ENCODE measurements around the gene SUPV3L1. TPM values are rescaled to one million over a fixed set of nuclear protein-coding genes. Genes with fewer than 3 reads are reported as not detected.

Gene SUPV3L1
- total RNA-seq, 1 experiment from 2014 or later: 47.8 TPM

- Mint-ChIP-seq H3K36me3 (ENCODE audit: insufficient read depth, unreplicated experiment) (peaks cover 24% of the 10 kb centered on the region), H3K27ac (ENCODE audit: unreplicated experiment) (no peak overlapping the region), H3K4me1 (ENCODE audit: low read depth, unreplicated experiment) (peaks cover 45% of the 10 kb centered on the region), H3K27me3 (ENCODE audit: unreplicated experiment) (no peaks in the 10 kb centered on the region), H3K4me3 (ENCODE audit: low read depth, unreplicated experiment) (no peak overlapping the region), H3K9me3 (ENCODE audit: low read depth, unreplicated experiment) (no peaks in the 10 kb centered on the region)
- intact Hi-C loops (cut with micrococcal nuclease; ENCODE audit: unreplicated experiment): no loop called here
- CTCF ChIA-PET: interaction anchor here (1.1 to 1.6 kb wide), 2 partner anchors 9 to 11 kb away, joined by 5 to 7 read pairs; partner anchors contain the start of gene HKDC1
- no peak for TF ChIP-seq CTCF (IDR thresholded peaks at IDR 0.05; ENCODE audit: unreplicated experiment)
- DNase-seq: no peak
- BruUV-seq (replicated peaks): no TSS peak
Measured at GRCh38 chr10:69211104-69211503, 31.1 kb downstream of the SUPV3L1 start.

GRCh38 chr10:69211524-69211923 is 31.5 kb downstream of the SUPV3L1 start:
- Mint-ChIP-seq H3K4me1 (ENCODE audit: low read depth, unreplicated experiment) (peaks cover 49% of the 10 kb centered on the region), H3K27me3 (ENCODE audit: unreplicated experiment) (no peaks in the 10 kb centered on the region), H3K27ac (ENCODE audit: unreplicated experiment) (no peak overlapping the region), H3K36me3 (ENCODE audit: insufficient read depth, unreplicated experiment) (peaks cover 21% of the 10 kb centered on the region), H3K4me3 (ENCODE audit: low read depth, unreplicated experiment) (no peak overlapping the region), H3K9me3 (ENCODE audit: low read depth, unreplicated experiment) (no peaks in the 10 kb centered on the region)
- CTCF ChIA-PET: interaction anchor here (0.9 to 1.6 kb wide), 3 partner anchors 9 to 256 kb away, joined by 4 to 7 read pairs (median 5); partner anchors contain the start of genes DDX21 and HKDC1
- intact Hi-C loops (cut with micrococcal nuclease; ENCODE audit: unreplicated experiment): no loop called here
- no TSS peak for BruUV-seq (replicated peaks)
- DNase-seq: no peak
- no peak for TF ChIP-seq CTCF (IDR thresholded peaks at IDR 0.05; ENCODE audit: unreplicated experiment)

- Mint-ChIP-seq H3K4me1 (ENCODE audit: low read depth, unreplicated experiment) (peaks cover 58% of the 10 kb centered on the region), H3K27ac (ENCODE audit: unreplicated experiment) (no peak overlapping the region), H3K27me3 (ENCODE audit: unreplicated experiment) (no peaks in the 10 kb centered on the region), H3K36me3 (ENCODE audit: insufficient read depth, unreplicated experiment) (peaks cover 28% of the 10 kb centered on the region), H3K4me3 (ENCODE audit: low read depth, unreplicated experiment) (no peak overlapping the region), H3K9me3 (ENCODE audit: low read depth, unreplicated experiment) (no peaks in the 10 kb centered on the region)
- CTCF ChIA-PET: no interaction called here
- intact Hi-C loops (cut with micrococcal nuclease; ENCODE audit: unreplicated experiment): no loop called here
- no peak for TF ChIP-seq CTCF (IDR thresholded peaks at IDR 0.05; ENCODE audit: unreplicated experiment)
- no TSS peak for BruUV-seq (replicated peaks)
- no peak for DNase-seq
Measured at GRCh38 chr10:69213591-69214311, 33.7 kb downstream of the SUPV3L1 start.

GRCh38 chr10:69214666-69215131 is 34.7 kb downstream of the SUPV3L1 start:
- H3K9me3 Mint-ChIP-seq (ENCODE audit: low read depth, unreplicated experiment): no peaks in the 10 kb centered on the region
- intact Hi-C loops (cut with micrococcal nuclease; ENCODE audit: unreplicated experiment): no loop called here
- CTCF ChIA-PET: interaction anchor here (0.5 to 0.6 kb wide), 2 partner anchors 40 to 1918 kb away, joined by 4 read pairs; no protein-coding TSS in a partner anchor

More at GRCh38 chr10:69214666-69215131, 34.7 kb downstream of the SUPV3L1 start:
- no peak overlapping the region for H3K4me3 Mint-ChIP-seq (ENCODE audit: low read depth, unreplicated experiment)
- no peaks in the 10 kb centered on the region for H3K27me3 Mint-ChIP-seq (ENCODE audit: unreplicated experiment)
- peaks cover 62% of the 10 kb centered on the region for H3K4me1 Mint-ChIP-seq (ENCODE audit: low read depth, unreplicated experiment)
- H3K27ac Mint-ChIP-seq (ENCODE audit: unreplicated experiment): no peak overlapping the region
- TF ChIP-seq CTCF (IDR thresholded peaks at IDR 0.05; ENCODE audit: unreplicated experiment): no peak
- H3K36me3 Mint-ChIP-seq (ENCODE audit: insufficient read depth, unreplicated experiment): peaks cover 28% of the 10 kb centered on the region
- BruUV-seq (replicated peaks): no TSS peak
- no peak for DNase-seq

Data from Calu3 (cell line).